ENCODE results near the gene STXBP6.

- TF ChIP-seq CTCF (IDR thresholded peaks at IDR 0.05) = no peak
- no peak for TF ChIP-seq POLR2A (IDR thresholded peaks at IDR 0.05)
These were observed 108.2 kb downstream of the STXBP6 start for GRCh38 chr14:24941719-24942118.

Measured in body of pancreas (tissue), 4 donors.